K562 (cell line): ENCODE data around the gene TXN. TPM values are rescaled to one million over a fixed set of nuclear protein-coding genes. Genes with fewer than 3 reads are reported as not detected.

Experiments
- EWSR1 ChIP-seq: fragments of 450-650 bp; IDR thresholded peaks from 2 replicates; pipeline ENCODE4 v1.6.1; 2018; ENCODE audit warnings: borderline replicate concordance, mild to moderate bottlenecking, low read depth, moderate library complexity; ENCODE audit not compliant: partially characterized antibody
- HNRNPL ChIP-seq: fragments of 200-400 bp; formaldehyde crosslinking; IDR thresholded peaks from 2 replicates; pipeline ENCODE4 v1.6.1; 2017; ENCODE audit warnings: low read depth, mild to moderate bottlenecking, low read length
- IFI16 ChIP-seq: fragments of 250-450 bp; sonication (Bioruptor Pico); IDR thresholded peaks from 2 replicates; pipeline ENCODE4 v2.1.2; 2022; ENCODE audit warnings: mild to moderate bottlenecking, inconsistent platforms
- KLF1 ChIP-seq: fragments of 450-650 bp; IDR thresholded peaks from 2 replicates; pipeline ENCODE4 v1.6.1; 2016; ENCODE audit warnings: missing genetic modification characterization, missing compliant biosample characterization
- NR3C1 ChIP-seq: sonication (generic); formaldehyde crosslinking; IDR thresholded peaks from 2 replicates; pipeline ENCODE4 v1.8.1; 2022; ENCODE audit warnings: missing genetic modification reagents
- SUPT5H ChIP-seq: fragments of 450-650 bp; IDR thresholded peaks from 2 replicates; pipeline ENCODE4 v1.6.1; 2016
- U2AF2 ChIP-seq: fragments of 200-400 bp; formaldehyde crosslinking; optimal IDR thresholded peaks from 2 replicates; pipeline ENCODE3; 2017; ENCODE audit warnings: low read depth, mild to moderate bottlenecking, low read length
- ZNF239 ChIP-seq: fragments of 250-450 bp; sonication (Bioruptor Pico); IDR thresholded peaks from 2 replicates; pipeline ENCODE4 v1.4.0; 2020; ENCODE audit warnings: mild to moderate bottlenecking
- ZNF274 ChIP-seq: IDR thresholded peaks from 2 replicates; pipeline ENCODE4 v1.6.1; 2011; ENCODE audit warnings: low read depth, mild to moderate bottlenecking, low read length, moderate library complexity, borderline replicate concordance
- ZNF766 ChIP-seq: fragments of 200-800 bp; sonication (Bioruptor generic); conservative IDR thresholded peaks from 2 replicates; pipeline ENCODE4 v1.6.1; 2016; ENCODE audit warnings: missing genetic modification characterization, missing compliant biosample characterization
- polyA plus RNA-seq, 8 experiments: library from polyadenylated mRNA; depleted of rRNA in 4 of 8; stranded (reverse) in 5 of 8; unstranded in 3 of 8; fragments of >200 nt; fragmentation: Nextera tagmentation in 2 of 8; fragmentation: Illumina TruSeq in 1 of 8; extraction: Ambion mirVana in 2 of 8; extraction: Trizol in 1 of 8; gene quantifications; 2 replicates each; pipeline versions ENCODE4 v1.2.1 to v1.2.3, GENCODE V29; 2011 to 2014; ENCODE audit warnings: inconsistent platforms in 1 of 8, missing spikeins in 1 of 8
- total RNA-seq, 7 experiments: library from RNA; depleted of rRNA in 6 of 7; stranded (reverse); fragments of >200 nt in 6 of 7; fragmentation: Illumina TruSeq in 2 of 7; extraction: Trizol in 2 of 7; gene quantifications; 2 replicates each; pipeline versions ENCODE4 v1.2.1 to v1.2.3, GENCODE V29; 2011 to 2021; ENCODE audit warnings: low replicate concordance in 1 of 7
- TF ChIP-seq, protein P1 (sequence below): sonication (generic); formaldehyde crosslinking; IDR thresholded peaks from 2 replicates; pipeline ENCODE4 v1.8.0; 2022; ENCODE audit warnings: mild to moderate bottlenecking, missing genetic modification reagents
- TF ChIP-seq, protein P2 (sequence below): fragments of 250-450 bp; sonication (Bioruptor Pico); IDR thresholded peaks from 2 replicates; pipeline ENCODE4 v1.5.0; 2020; ENCODE audit warnings: mild to moderate bottlenecking
- TF ChIP-seq, protein P3 (sequence below): fragments of 250-450 bp; sonication (Bioruptor Pico); IDR thresholded peaks from 2 replicates; pipeline ENCODE4 v1.9.0; 2021; ENCODE audit warnings: mild to moderate bottlenecking, inconsistent platforms
- TF ChIP-seq, protein P4 (sequence below): fragments of 450-650 bp; IDR thresholded peaks from 2 replicates; pipeline ENCODE4 v1.6.1; 2016; ENCODE audit warnings: missing biosample characterization, missing genetic modification characterization
- TF ChIP-seq, protein P5 (sequence below): sonication (generic); formaldehyde crosslinking; IDR thresholded peaks from 2 replicates; pipeline ENCODE4 v1.8.0; 2022; ENCODE audit warnings: mild to moderate bottlenecking, missing genetic modification reagents
- TF ChIP-seq, protein P6 (sequence below): IDR thresholded peaks from 2 replicates; pipeline ENCODE4 v1.6.1; 2014; ENCODE audit warnings: antibody characterized with exemption

TXN gene
- total and polyA plus RNA-seq, 9 of the 15 experiments (the other 6 are each of a cell fraction or from before 2014, with no cell fraction given), result 272 to 1,596 (median 514) TPM

DNA sequence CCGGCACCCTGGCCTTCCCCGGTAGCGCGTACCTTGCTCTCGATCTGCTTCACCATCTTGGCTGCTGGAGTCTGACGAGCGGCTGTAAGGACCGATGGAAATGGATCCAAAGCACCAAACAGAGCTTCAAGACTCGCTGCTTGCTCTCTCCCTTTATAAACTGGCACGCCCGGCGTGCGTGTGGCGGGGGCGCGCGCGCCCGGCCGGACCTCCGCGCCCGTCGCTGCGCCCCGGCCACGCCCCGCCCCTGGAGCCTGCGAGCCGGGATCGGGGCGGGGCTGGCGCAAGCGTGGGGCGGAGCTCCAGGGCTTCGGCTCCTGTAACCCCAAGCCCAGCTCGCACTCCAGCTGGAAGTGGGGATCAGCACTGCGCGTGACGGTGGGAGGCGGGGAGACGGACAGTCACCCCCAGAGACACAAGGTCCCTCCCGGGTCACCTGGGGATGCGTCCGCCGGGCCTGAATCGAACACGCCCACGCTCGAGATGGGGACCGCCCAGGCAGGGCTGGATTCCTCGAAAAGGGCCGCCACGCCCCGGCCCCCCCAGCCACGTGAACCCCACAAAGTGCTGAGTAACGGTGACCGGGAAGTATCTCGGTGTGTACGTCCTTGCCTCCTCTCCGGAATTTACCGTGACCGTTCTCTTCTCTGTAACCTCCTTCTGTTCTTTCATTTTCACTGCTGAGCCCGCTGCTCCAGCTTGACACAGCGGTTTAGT, at the start of gene TXN (continued):
- TF ChIP-seq, protein P1, sequence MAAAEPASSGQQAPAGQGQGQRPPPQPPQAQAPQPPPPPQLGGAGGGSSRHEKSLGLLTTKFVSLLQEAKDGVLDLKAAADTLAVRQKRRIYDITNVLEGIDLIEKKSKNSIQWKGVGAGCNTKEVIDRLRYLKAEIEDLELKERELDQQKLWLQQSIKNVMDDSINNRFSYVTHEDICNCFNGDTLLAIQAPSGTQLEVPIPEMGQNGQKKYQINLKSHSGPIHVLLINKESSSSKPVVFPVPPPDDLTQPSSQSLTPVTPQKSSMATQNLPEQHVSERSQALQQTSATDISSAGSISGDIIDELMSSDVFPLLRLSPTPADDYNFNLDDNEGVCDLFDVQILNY, result no peak
- no peak for TF ChIP-seq U2AF2
- peak; percentile 95 for TF ChIP-seq KLF1 (tag)
- TF ChIP-seq, protein P2, sequence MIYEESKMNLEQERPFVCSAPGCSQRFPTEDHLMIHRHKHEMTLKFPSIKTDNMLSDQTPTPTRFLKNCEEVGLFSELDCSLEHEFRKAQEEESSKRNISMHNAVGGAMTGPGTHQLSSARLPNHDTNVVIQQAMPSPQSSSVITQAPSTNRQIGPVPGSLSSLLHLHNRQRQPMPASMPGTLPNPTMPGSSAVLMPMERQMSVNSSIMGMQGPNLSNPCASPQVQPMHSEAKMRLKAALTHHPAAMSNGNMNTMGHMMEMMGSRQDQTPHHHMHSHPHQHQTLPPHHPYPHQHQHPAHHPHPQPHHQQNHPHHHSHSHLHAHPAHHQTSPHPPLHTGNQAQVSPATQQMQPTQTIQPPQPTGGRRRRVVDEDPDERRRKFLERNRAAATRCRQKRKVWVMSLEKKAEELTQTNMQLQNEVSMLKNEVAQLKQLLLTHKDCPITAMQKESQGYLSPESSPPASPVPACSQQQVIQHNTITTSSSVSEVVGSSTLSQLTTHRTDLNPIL (CRISPR knock-in tag), result no peak
- no peak for TF ChIP-seq HNRNPL
- no peak for TF ChIP-seq IFI16 (CRISPR knock-in tag)
- TF ChIP-seq ZNF766 (CRISPR knock-in tag), result no peak; the same call in 1 of the 2 replicates
- TF ChIP-seq, protein P3, sequence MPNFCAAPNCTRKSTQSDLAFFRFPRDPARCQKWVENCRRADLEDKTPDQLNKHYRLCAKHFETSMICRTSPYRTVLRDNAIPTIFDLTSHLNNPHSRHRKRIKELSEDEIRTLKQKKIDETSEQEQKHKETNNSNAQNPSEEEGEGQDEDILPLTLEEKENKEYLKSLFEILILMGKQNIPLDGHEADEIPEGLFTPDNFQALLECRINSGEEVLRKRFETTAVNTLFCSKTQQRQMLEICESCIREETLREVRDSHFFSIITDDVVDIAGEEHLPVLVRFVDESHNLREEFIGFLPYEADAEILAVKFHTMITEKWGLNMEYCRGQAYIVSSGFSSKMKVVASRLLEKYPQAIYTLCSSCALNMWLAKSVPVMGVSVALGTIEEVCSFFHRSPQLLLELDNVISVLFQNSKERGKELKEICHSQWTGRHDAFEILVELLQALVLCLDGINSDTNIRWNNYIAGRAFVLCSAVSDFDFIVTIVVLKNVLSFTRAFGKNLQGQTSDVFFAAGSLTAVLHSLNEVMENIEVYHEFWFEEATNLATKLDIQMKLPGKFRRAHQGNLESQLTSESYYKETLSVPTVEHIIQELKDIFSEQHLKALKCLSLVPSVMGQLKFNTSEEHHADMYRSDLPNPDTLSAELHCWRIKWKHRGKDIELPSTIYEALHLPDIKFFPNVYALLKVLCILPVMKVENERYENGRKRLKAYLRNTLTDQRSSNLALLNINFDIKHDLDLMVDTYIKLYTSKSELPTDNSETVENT, result peak; percentile 54; the same call in 1 of the 2 replicates
- TF ChIP-seq ZNF274, result no peak
- no peak for TF ChIP-seq ZNF239 (CRISPR knock-in tag)
- TF ChIP-seq, protein P4, sequence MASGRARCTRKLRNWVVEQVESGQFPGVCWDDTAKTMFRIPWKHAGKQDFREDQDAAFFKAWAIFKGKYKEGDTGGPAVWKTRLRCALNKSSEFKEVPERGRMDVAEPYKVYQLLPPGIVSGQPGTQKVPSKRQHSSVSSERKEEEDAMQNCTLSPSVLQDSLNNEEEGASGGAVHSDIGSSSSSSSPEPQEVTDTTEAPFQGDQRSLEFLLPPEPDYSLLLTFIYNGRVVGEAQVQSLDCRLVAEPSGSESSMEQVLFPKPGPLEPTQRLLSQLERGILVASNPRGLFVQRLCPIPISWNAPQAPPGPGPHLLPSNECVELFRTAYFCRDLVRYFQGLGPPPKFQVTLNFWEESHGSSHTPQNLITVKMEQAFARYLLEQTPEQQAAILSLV, result no peak
- TF ChIP-seq, protein P5, sequence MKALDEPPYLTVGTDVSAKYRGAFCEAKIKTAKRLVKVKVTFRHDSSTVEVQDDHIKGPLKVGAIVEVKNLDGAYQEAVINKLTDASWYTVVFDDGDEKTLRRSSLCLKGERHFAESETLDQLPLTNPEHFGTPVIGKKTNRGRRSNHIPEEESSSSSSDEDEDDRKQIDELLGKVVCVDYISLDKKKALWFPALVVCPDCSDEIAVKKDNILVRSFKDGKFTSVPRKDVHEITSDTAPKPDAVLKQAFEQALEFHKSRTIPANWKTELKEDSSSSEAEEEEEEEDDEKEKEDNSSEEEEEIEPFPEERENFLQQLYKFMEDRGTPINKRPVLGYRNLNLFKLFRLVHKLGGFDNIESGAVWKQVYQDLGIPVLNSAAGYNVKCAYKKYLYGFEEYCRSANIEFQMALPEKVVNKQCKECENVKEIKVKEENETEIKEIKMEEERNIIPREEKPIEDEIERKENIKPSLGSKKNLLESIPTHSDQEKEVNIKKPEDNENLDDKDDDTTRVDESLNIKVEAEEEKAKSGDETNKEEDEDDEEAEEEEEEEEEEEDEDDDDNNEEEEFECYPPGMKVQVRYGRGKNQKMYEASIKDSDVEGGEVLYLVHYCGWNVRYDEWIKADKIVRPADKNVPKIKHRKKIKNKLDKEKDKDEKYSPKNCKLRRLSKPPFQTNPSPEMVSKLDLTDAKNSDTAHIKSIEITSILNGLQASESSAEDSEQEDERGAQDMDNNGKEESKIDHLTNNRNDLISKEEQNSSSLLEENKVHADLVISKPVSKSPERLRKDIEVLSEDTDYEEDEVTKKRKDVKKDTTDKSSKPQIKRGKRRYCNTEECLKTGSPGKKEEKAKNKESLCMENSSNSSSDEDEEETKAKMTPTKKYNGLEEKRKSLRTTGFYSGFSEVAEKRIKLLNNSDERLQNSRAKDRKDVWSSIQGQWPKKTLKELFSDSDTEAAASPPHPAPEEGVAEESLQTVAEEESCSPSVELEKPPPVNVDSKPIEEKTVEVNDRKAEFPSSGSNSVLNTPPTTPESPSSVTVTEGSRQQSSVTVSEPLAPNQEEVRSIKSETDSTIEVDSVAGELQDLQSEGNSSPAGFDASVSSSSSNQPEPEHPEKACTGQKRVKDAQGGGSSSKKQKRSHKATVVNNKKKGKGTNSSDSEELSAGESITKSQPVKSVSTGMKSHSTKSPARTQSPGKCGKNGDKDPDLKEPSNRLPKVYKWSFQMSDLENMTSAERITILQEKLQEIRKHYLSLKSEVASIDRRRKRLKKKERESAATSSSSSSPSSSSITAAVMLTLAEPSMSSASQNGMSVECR (CRISPR knock-in tag), result peak; percentile 4; the same call in 1 of the 2 replicates
- peak; percentile 77 for TF ChIP-seq SUPT5H
- TF ChIP-seq, protein P6, sequence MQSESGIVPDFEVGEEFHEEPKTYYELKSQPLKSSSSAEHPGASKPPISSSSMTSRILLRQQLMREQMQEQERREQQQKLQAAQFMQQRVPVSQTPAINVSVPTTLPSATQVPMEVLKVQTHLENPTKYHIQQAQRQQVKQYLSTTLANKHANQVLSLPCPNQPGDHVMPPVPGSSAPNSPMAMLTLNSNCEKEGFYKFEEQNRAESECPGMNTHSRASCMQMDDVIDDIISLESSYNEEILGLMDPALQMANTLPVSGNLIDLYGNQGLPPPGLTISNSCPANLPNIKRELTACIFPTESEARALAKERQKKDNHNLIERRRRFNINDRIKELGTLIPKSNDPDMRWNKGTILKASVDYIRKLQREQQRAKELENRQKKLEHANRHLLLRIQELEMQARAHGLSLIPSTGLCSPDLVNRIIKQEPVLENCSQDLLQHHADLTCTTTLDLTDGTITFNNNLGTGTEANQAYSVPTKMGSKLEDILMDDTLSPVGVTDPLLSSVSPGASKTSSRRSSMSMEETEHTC, result peak; percentile 90
- TF ChIP-seq NR3C1 (CRISPR knock-in tag), result no peak
- no peak for TF ChIP-seq EWSR1
